Measurements from ENCODE around the gene ZNF578.
"Not testable (repeated sequence)": the region's sequence is repeated elsewhere in the genome, so short reads cannot be mapped to it uniquely, and the experiment has no call there.

The ZNF578 gene

GRCh38 chr19:52518646-52519045 lies 65.3 kb downstream of the ZNF578 start:
- H3K4me1 ChIP-seq (ENCODE audit: control insufficient read depth, insufficient read depth, low read length) = no peaks in the 10 kb centered on the region
- no peak overlapping the region for H3K9ac ChIP-seq (ENCODE audit: low read depth, low read length)
- no peaks in the 10 kb centered on the region for H3K27me3 ChIP-seq (ENCODE audit: control insufficient read depth, insufficient read depth, low read length)
- H3K36me3 ChIP-seq (ENCODE audit: insufficient read depth, low read length) = no peaks in the 10 kb centered on the region
- no peak overlapping the region for H3K4me3 ChIP-seq (ENCODE audit: low read length)
- H3K4me2 ChIP-seq (ENCODE audit: low read length) = no peak overlapping the region
- H3K9me3 ChIP-seq (replicated peaks; ENCODE audit: low read length) = no peaks in the 10 kb centered on the region

DNA sequence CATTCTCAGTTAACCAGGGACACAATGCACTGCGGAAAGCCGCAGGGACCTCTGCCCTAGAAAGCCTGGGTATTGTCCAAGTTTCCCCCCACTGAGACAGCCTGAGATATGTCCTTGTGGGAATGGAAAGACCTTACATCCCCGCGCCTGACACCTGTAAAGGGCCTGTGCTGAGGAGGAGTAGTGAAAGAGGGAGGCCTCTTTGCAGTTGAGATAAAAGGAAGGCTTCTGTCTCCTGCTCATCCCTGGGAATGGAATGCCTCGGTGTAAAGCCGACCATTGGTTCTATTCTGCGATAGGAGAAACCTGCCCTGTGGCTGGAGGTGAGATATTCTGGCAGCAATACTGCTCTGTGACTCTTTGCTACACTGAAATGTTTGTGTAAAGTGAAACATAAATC lies 65.8 kb downstream of the ZNF578 start:
- H3K9me3 ChIP-seq (replicated peaks; ENCODE audit: low read length) = not testable (repeated sequence)

DNA sequence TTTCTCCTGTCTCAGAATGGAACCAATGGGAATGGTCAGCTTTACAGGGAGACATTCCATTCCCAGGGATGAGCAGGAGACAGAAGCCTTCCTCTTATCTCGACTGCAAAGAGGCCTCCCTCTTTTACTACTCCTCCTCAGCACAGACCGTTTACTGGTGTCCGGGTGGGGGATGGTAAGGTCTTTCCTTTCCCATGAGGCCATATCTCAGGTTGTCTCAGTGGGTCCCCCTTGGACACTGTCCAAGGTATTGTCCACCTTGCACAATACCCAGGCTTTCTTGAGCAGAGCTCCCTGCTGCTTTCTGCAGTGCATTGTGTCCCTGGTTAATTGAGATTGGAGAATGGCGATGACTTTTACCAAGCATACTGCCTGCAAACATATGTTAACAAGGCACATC lies 66.7 kb downstream of the ZNF578 start:
- no peaks in the 10 kb centered on the region for H3K27me3 ChIP-seq (ENCODE audit: control insufficient read depth, insufficient read depth, low read length)
- no peaks in the 10 kb centered on the region for H3K36me3 ChIP-seq (ENCODE audit: insufficient read depth, low read length)
- H3K4me1 ChIP-seq (ENCODE audit: control insufficient read depth, insufficient read depth, low read length) = no peaks in the 10 kb centered on the region
- no peaks in the 10 kb centered on the region for H3K9me3 ChIP-seq (replicated peaks; ENCODE audit: low read length)
- no peak overlapping the region for H3K4me3 ChIP-seq (ENCODE audit: low read length)
- no peak overlapping the region for H3K9ac ChIP-seq (ENCODE audit: low read depth, low read length)
- no peak overlapping the region for H3K4me2 ChIP-seq (ENCODE audit: low read length)

More for the DNA sequence above, 65.8 kb downstream of the ZNF578 start:
- not testable (repeated sequence) for H3K4me1 ChIP-seq (ENCODE audit: control insufficient read depth, insufficient read depth, low read length); H3K4me2 ChIP-seq (ENCODE audit: low read length); H3K4me3 ChIP-seq (ENCODE audit: low read length); H3K36me3 ChIP-seq (ENCODE audit: insufficient read depth, low read length); H3K27me3 ChIP-seq (ENCODE audit: control insufficient read depth, insufficient read depth, low read length); H3K9ac ChIP-seq (ENCODE audit: low read depth, low read length)

GRCh38 chr19:52522551-52522950 lies 69.2 kb downstream of the ZNF578 start:
- Histone ChIP-seq H3K4me3 (ENCODE audit: low read length) (no peak overlapping the region), H3K4me2 (ENCODE audit: low read length) (no peak overlapping the region), H3K4me1 (ENCODE audit: control insufficient read depth, insufficient read depth, low read length) (no peaks in the 10 kb centered on the region), H3K36me3 (ENCODE audit: insufficient read depth, low read length) (no peaks in the 10 kb centered on the region), H3K27me3 (ENCODE audit: control insufficient read depth, insufficient read depth, low read length) (no peaks in the 10 kb centered on the region), H3K9me3 (replicated peaks; ENCODE audit: low read length) (no peaks in the 10 kb centered on the region), H3K9ac (ENCODE audit: low read depth, low read length) (no peak overlapping the region)

DNA sequence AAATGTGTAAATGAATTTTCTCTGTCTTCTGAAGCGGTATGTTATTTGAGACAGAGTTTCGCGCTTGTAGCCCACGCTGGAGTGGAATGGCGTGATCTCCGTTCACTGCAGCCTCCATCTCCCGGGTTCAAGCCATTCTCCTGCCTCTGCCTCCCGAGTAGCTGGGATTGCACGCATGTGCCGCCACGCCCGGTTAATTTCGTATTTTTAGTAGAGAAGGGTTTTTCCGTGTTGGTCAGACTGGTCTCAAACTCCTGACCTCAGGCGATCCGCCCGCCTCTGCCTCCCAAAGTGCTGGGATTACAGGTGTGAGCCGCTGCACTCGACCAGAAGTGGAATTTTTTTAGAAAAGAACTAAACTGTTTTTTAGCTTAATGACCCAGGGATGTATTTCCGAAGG lies 70.7 kb downstream of the ZNF578 start:
- Histone ChIP-seq H3K4me1 (ENCODE audit: control insufficient read depth, insufficient read depth, low read length) (no peaks in the 10 kb centered on the region), H3K9me3 (replicated peaks; ENCODE audit: low read length) (no peaks in the 10 kb centered on the region), H3K9ac (ENCODE audit: low read depth, low read length) (no peak overlapping the region), H3K4me2 (ENCODE audit: low read length) (no peak overlapping the region), H3K27me3 (ENCODE audit: control insufficient read depth, insufficient read depth, low read length) (no peaks in the 10 kb centered on the region), H3K36me3 (ENCODE audit: insufficient read depth, low read length) (no peaks in the 10 kb centered on the region), H3K4me3 (ENCODE audit: low read length) (no peak overlapping the region)

GRCh38 chr19:52527134-52527955 lies 74.0 kb downstream of the ZNF578 start, which contains the start of gene ZNF808:
TSS of gene ZNF808 (plus strand) at chr19:52527668. CDS start at chr19:52543285, 15,617 bp downstream.
- Histone ChIP-seq H3K27me3 (ENCODE audit: control insufficient read depth, insufficient read depth, low read length) (no peaks in the 10 kb centered on the region), H3K9ac (ENCODE audit: low read depth, low read length) (peak within 1 kb of the TSS; percentile 91), H3K36me3 (ENCODE audit: insufficient read depth, low read length) (no peaks in the 10 kb centered on the region), H3K4me3 (ENCODE audit: low read length) (peak within 1 kb of the TSS; percentile 97), H3K4me1 (ENCODE audit: control insufficient read depth, insufficient read depth, low read length) (no peaks in the 10 kb centered on the region), H3K9me3 (replicated peaks; ENCODE audit: low read length) (no peaks in the 10 kb centered on the region), H3K4me2 (ENCODE audit: low read length) (peak within 1 kb of the TSS; percentile 94)

GRCh38 chr19:52527956-52528351 lies 74.6 kb downstream of the ZNF578 start:
- no peaks in the 10 kb centered on the region for H3K9me3 ChIP-seq (replicated peaks; ENCODE audit: low read length)
- H3K4me3 ChIP-seq (ENCODE audit: low read length) = peak overlapping the region; percentile 97
- peak overlapping the region; percentile 91 for H3K9ac ChIP-seq (ENCODE audit: low read depth, low read length)
- H3K27me3 ChIP-seq (ENCODE audit: control insufficient read depth, insufficient read depth, low read length) = no peaks in the 10 kb centered on the region
- no peaks in the 10 kb centered on the region for H3K4me1 ChIP-seq (ENCODE audit: control insufficient read depth, insufficient read depth, low read length)
- H3K36me3 ChIP-seq (ENCODE audit: insufficient read depth, low read length) = no peaks in the 10 kb centered on the region
- peak overlapping the region; percentile 94 for H3K4me2 ChIP-seq (ENCODE audit: low read length)

- Histone ChIP-seq H3K4me2 (ENCODE audit: low read length) (no peak overlapping the region), H3K27me3 (ENCODE audit: control insufficient read depth, insufficient read depth, low read length) (no peaks in the 10 kb centered on the region), H3K9ac (ENCODE audit: low read depth, low read length) (no peak overlapping the region), H3K4me1 (ENCODE audit: control insufficient read depth, insufficient read depth, low read length) (peaks cover 4% of the 10 kb centered on the region), H3K36me3 (ENCODE audit: insufficient read depth, low read length) (no peaks in the 10 kb centered on the region), H3K4me3 (ENCODE audit: low read length) (no peak overlapping the region), H3K9me3 (replicated peaks; ENCODE audit: low read length) (no peaks in the 10 kb centered on the region)
These were observed 79.1 kb downstream of the ZNF578 start for GRCh38 chr19:52532480-52532879.

DNA sequence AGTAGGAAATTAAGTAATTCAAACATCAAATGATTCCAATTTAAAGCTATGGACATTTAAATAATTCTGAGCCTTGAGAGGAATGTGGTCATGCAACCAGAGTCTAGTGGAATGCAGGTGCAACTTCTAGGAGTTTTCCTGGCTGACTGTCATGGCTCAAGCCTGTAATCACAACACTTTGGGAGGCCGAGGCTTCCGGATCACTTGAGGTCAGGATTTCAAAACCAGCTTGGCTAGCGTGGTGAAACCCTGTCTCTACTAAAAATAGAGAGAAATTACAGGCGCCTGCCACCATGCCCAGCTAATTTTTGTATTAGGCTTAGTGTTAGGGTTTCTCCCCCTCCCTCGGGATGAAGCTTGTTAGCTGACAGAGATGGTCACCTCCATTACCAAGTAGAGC lies 80.5 kb downstream of the ZNF578 start:
- no peak overlapping the region for H3K4me2 ChIP-seq (ENCODE audit: low read length)
- peaks cover 4% of the 10 kb centered on the region for H3K4me1 ChIP-seq (ENCODE audit: control insufficient read depth, insufficient read depth, low read length)
- H3K9me3 ChIP-seq (replicated peaks; ENCODE audit: low read length) = no peaks in the 10 kb centered on the region
- H3K36me3 ChIP-seq (ENCODE audit: insufficient read depth, low read length) = no peaks in the 10 kb centered on the region
- H3K9ac ChIP-seq (ENCODE audit: low read depth, low read length) = no peak overlapping the region
- no peaks in the 10 kb centered on the region for H3K27me3 ChIP-seq (ENCODE audit: control insufficient read depth, insufficient read depth, low read length)
- no peak overlapping the region for H3K4me3 ChIP-seq (ENCODE audit: low read length)

GRCh38 chr19:52535385-52535770 lies 82.0 kb downstream of the ZNF578 start:
- H3K9me3 ChIP-seq (replicated peaks; ENCODE audit: low read length); H3K27me3 ChIP-seq (ENCODE audit: control insufficient read depth, insufficient read depth, low read length); H3K4me1 ChIP-seq (ENCODE audit: control insufficient read depth, insufficient read depth, low read length); H3K36me3 ChIP-seq (ENCODE audit: insufficient read depth, low read length): not testable (repeated sequence)
- Histone ChIP-seq H3K4me2 (ENCODE audit: low read length) (peak overlapping the region; percentile 82), H3K9ac (ENCODE audit: low read depth, low read length) (peak overlapping the region; percentile 26), H3K4me3 (ENCODE audit: low read length) (peak overlapping the region; percentile 73)

GRCh38 chr19:52535771-52536447 lies 82.6 kb downstream of the ZNF578 start:
- H3K4me3 ChIP-seq (ENCODE audit: low read length) = peak overlapping the region; percentile 73
- H3K9me3 ChIP-seq (replicated peaks; ENCODE audit: low read length) = no peaks in the 10 kb centered on the region
- H3K4me1 ChIP-seq (ENCODE audit: control insufficient read depth, insufficient read depth, low read length) = peaks cover 4% of the 10 kb centered on the region
- H3K4me2 ChIP-seq (ENCODE audit: low read length) = peak overlapping the region; percentile 82
- H3K27me3 ChIP-seq (ENCODE audit: control insufficient read depth, insufficient read depth, low read length) = no peaks in the 10 kb centered on the region
- H3K9ac ChIP-seq (ENCODE audit: low read depth, low read length) = peak overlapping the region; percentile 63
- H3K36me3 ChIP-seq (ENCODE audit: insufficient read depth, low read length) = no peaks in the 10 kb centered on the region

DNA sequence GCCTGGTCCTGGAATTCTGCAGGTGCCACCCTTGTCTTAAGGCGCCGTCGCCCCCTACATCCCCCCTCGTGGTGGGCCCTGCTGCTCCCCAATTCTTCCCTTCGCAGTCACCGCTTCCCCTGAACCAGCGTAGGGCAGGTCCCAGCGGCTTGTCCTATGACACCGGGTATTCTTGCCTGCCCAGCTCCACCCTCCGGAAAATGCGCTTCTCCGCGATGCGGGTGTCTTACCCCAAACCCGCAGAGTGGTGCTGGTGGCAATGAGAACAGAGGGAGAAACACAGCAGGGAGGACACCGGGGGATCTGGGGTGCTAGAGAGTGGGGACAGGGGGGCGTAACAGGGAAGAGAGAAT lies 83.1 kb downstream of the ZNF578 start:
- Histone ChIP-seq H3K4me3 (ENCODE audit: low read length) (peak overlapping the region; percentile 73), H3K9ac (ENCODE audit: low read depth, low read length) (peak overlapping the region; percentile 63), H3K4me1 (ENCODE audit: control insufficient read depth, insufficient read depth, low read length) (peaks cover 4% of the 10 kb centered on the region), H3K4me2 (ENCODE audit: low read length) (peak overlapping the region; percentile 82), H3K9me3 (replicated peaks; ENCODE audit: low read length) (no peaks in the 10 kb centered on the region), H3K27me3 (ENCODE audit: control insufficient read depth, insufficient read depth, low read length) (no peaks in the 10 kb centered on the region), H3K36me3 (ENCODE audit: insufficient read depth, low read length) (no peaks in the 10 kb centered on the region)

All from skeletal muscle satellite cell (primary cell).